ENCODE results near the gene CNOT1.

- TF ChIP-seq CTCF (IDR thresholded peaks at IDR 0.05; ENCODE audit: poor library complexity): no peak
- TF ChIP-seq EZH2phosphoT487 (IDR thresholded peaks at IDR 0.05; ENCODE audit: low read depth, severe bottlenecking, unreplicated experiment): no peak
Measured at GRCh38 chr16:58488531-58488930, 141.1 kb downstream of the CNOT1 start.

Data from hepatocyte (in vitro differentiated cells).